ENCODE measurements around the gene MTA1.

Gene MTA1

GRCh38 chr14:105442834-105443233 lies 23.2 kb downstream of the MTA1 start:
- no peak for TF ChIP-seq CTCF (IDR thresholded peaks at IDR 0.05; ENCODE audit: low read depth, low read length, poor library complexity, severe bottlenecking)
- no peak for TF ChIP-seq EZH2phosphoT487 (IDR thresholded peaks at IDR 0.05; ENCODE audit: borderline replicate concordance, low read length)
- Histone ChIP-seq H3F3A (ENCODE audit: control insufficient read depth, insufficient read depth) (no peaks in the 10 kb centered on the region), H3K27ac (ENCODE audit: low read depth, low read length) (no peak overlapping the region), H3K79me2 (ENCODE audit: control insufficient read depth, low read length) (peaks cover 34% of the 10 kb centered on the region), H3K36me3 (ENCODE audit: control insufficient read depth, low read length) (peaks cover 42% of the 10 kb centered on the region), H3K9me3 (ENCODE audit: control insufficient read depth, insufficient read depth, low read length) (no peaks in the 10 kb centered on the region), H3K27me3 (ENCODE audit: control insufficient read depth, low read length) (no peaks in the 10 kb centered on the region), H3K4me2 (ENCODE audit: low read length) (no peak overlapping the region), H4K20me1 (ENCODE audit: control insufficient read depth, insufficient read depth, low read depth, low read length) (peaks cover 10% of the 10 kb centered on the region; the same call in 1 of the 2 replicates), H3K9me2 (replicated peaks; ENCODE audit: control insufficient read depth, low read length) (no peaks in the 10 kb centered on the region), H3K4me3 (ENCODE audit: low read length) (no peak overlapping the region), H3K4me1 (ENCODE audit: control insufficient read depth, low read length) (no peaks in the 10 kb centered on the region)

GRCh38 chr14:105444859-105445258 lies 25.2 kb downstream of the MTA1 start:
- no peak overlapping the region for H3K4me3 ChIP-seq (ENCODE audit: low read length)
- no peaks in the 10 kb centered on the region for H3K4me1 ChIP-seq (ENCODE audit: control insufficient read depth, low read length)
- no peaks in the 10 kb centered on the region for H3K9me3 ChIP-seq (ENCODE audit: control insufficient read depth, insufficient read depth, low read length)
- H3K27ac ChIP-seq (ENCODE audit: low read depth, low read length): no peak overlapping the region
- TF ChIP-seq EZH2phosphoT487 (IDR thresholded peaks at IDR 0.05; ENCODE audit: borderline replicate concordance, low read length): no peak
- TF ChIP-seq CTCF (IDR thresholded peaks at IDR 0.05; ENCODE audit: low read depth, low read length, poor library complexity, severe bottlenecking): no peak
- no peaks in the 10 kb centered on the region for H3F3A ChIP-seq (ENCODE audit: control insufficient read depth, insufficient read depth)
- no peak overlapping the region for H3K4me2 ChIP-seq (ENCODE audit: low read length)
- H4K20me1 ChIP-seq (ENCODE audit: control insufficient read depth, insufficient read depth, low read depth, low read length): 0 out of 2 replicates have a peak, but pooled peaks cover 3% of the 10 kb centered on the region
- H3K36me3 ChIP-seq (ENCODE audit: control insufficient read depth, low read length): peaks cover 36% of the 10 kb centered on the region
- no peaks in the 10 kb centered on the region for H3K9me2 ChIP-seq (replicated peaks; ENCODE audit: control insufficient read depth, low read length)
- peaks cover 21% of the 10 kb centered on the region for H3K79me2 ChIP-seq (ENCODE audit: control insufficient read depth, low read length)
- no peaks in the 10 kb centered on the region for H3K27me3 ChIP-seq (ENCODE audit: control insufficient read depth, low read length)

- Histone ChIP-seq H3K4me1 (ENCODE audit: control insufficient read depth, low read length) (no peaks in the 10 kb centered on the region), H3F3A (ENCODE audit: control insufficient read depth, insufficient read depth) (no peaks in the 10 kb centered on the region), H3K4me2 (ENCODE audit: low read length) (no peak overlapping the region), H3K9me3 (ENCODE audit: control insufficient read depth, insufficient read depth, low read length) (no peaks in the 10 kb centered on the region), H3K27ac (ENCODE audit: low read depth, low read length) (no peak overlapping the region), H3K36me3 (ENCODE audit: control insufficient read depth, low read length) (peaks cover 38% of the 10 kb centered on the region), H4K20me1 (ENCODE audit: control insufficient read depth, insufficient read depth, low read depth, low read length) (0 out of 2 replicates have a peak, but pooled peaks cover 3% of the 10 kb centered on the region), H3K27me3 (ENCODE audit: control insufficient read depth, low read length) (no peaks in the 10 kb centered on the region), H3K9me2 (replicated peaks; ENCODE audit: control insufficient read depth, low read length) (no peaks in the 10 kb centered on the region), H3K79me2 (ENCODE audit: control insufficient read depth, low read length) (peaks cover 17% of the 10 kb centered on the region), H3K4me3 (ENCODE audit: low read length) (no peak overlapping the region)
- TF ChIP-seq EZH2phosphoT487 (IDR thresholded peaks at IDR 0.05; ENCODE audit: borderline replicate concordance, low read length) (no peak), CTCF (IDR thresholded peaks at IDR 0.05; ENCODE audit: low read depth, low read length, poor library complexity, severe bottlenecking) (no peak)
These were observed 25.7 kb downstream of the MTA1 start for GRCh38 chr14:105445290-105445689.
